Activated CD4-positive, CD25-positive, alpha-beta regulatory T cell treated with anti-CD3 and anti-CD28 coated beads, Interleukin-2, amount 50 U/mL, for 24 hours (primary cell): ENCODE measurements around the gene DPP7.

Experiments used
- ATAC-seq, 2 donors: fragments of 150-1000 bp; cut with Tn5 transposase; one replicate each; pipeline ENCODE4 v1.10.0; 2021; ENCODE audit warnings: mild to moderate bottlenecking in 1 of 2, moderate library complexity in 1 of 2

The DPP7 gene

DNA sequence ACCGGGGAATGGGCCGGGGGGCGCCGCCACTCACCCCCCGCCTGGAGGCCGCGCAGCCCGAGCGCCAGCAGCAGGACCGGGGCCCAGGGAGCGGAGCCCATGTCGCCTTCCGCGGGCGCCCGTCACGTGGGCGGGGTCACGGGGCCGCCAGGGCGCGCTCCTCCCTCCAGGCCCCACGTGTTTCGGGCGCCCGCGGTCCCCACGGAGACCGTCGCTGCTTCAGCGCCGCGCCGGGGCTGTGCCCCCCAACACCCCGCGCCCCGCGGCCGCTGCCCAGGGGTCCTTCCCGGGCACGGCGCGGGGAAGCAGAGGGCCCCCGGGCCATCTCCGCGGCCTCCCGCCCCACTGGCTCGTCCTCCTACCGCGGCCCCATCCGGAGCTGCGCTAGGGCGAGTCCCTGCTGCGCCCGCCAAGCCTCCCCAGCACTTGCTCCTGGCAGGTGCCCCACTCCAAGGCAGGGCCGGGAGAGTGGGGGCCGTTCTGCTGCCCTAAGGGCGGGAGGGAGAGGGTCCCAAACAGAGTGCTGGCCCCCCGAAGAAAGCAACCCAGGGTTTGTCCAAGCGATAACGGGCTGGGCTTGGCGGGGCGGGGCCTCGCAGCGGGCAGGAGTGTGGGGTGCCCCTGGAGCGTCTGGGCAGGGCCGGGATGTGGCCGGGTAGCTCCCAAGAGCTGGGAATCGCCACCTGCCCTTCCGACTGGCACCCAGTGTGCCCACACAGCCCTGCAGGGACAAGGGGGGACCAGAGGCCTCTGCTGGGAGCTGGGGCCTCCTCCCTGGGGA lies at the start of gene DPP7:
DPP7 (minus strand) TSS at position 121 of the 781 bp plus-strand sequence; CDS start at position 101, 20 bp downstream.
- peak; percentile 91 to 92 for ATAC-seq

DNA sequence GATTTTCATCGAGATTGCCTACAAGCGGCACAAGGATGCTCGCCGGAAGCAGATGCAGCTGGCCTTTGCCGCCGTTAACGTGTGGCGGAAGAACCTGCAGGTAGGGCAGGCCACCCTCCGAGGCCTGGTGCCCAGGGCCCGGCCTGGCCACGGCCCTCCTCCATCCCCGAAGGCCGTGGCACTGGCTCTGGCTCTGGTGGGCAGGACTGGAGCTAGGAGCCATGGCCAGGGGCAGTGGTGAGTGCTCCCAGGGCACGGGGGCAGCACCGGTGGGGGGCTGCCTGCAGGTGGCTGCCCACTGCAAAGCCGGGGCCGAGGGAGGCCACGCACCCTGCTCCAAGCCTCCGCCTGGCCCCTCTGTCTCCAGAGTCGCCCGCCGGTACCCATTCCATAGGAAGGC lies 49.3 kb upstream of the DPP7 start:
- no peak for ATAC-seq

DNA sequence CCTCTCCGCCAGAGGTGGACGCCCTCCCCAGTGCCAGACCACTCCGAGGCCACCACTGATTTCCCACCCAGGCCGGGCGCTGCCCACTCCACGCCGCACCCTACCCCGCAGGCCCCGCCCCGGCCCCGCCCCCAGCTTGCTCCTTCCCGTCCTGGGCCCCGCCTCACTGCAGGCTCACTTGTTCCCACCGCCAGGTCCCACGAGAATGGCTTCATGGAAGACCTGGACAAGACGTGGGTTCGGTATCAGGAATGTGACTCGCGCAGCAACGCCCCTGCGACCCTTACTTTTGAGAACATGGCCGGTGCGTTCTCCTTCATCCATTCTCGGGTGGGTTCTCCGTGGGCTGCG lies 48.8 kb upstream of the DPP7 start:
- no peak for ATAC-seq

DNA sequence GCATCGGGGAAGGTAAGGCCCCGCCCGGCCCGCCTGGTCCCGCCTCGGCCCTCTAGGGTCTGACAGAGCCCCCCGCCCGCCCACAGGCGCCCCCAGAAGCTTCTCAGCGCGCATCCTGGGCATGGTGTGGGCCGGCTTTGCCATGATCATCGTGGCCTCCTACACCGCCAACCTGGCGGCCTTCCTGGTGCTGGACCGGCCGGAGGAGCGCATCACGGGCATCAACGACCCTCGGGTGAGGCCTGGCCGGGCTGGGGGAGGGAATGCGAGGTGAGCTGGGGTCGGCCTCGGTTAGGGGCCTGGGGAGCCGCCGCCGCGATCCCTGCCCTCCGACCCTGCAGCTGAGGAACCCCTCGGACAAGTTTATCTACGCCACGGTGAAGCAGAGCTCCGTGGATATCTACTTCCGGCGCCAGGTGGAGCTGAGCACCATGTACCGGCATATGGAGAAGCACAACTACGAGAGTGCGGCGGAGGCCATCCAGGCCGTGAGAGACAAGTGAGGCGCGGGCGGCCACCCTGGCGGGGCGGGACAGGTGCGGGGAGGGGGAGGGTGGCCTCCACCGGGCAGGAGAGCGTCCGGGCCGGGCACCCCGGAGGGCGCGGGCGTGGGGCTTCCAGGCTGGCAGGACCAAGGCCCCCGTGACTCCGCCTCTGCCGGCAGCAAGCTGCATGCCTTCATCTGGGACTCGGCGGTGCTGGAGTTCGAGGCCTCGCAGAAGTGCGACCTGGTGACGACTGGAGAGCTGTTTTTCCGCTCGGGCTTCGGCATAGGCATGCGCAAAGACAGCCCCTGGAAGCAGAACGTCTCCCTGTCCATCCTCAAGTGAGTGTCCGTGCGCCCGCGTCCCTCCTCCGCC lies 48.2 kb upstream of the DPP7 start:
- no peak for ATAC-seq

DNA sequence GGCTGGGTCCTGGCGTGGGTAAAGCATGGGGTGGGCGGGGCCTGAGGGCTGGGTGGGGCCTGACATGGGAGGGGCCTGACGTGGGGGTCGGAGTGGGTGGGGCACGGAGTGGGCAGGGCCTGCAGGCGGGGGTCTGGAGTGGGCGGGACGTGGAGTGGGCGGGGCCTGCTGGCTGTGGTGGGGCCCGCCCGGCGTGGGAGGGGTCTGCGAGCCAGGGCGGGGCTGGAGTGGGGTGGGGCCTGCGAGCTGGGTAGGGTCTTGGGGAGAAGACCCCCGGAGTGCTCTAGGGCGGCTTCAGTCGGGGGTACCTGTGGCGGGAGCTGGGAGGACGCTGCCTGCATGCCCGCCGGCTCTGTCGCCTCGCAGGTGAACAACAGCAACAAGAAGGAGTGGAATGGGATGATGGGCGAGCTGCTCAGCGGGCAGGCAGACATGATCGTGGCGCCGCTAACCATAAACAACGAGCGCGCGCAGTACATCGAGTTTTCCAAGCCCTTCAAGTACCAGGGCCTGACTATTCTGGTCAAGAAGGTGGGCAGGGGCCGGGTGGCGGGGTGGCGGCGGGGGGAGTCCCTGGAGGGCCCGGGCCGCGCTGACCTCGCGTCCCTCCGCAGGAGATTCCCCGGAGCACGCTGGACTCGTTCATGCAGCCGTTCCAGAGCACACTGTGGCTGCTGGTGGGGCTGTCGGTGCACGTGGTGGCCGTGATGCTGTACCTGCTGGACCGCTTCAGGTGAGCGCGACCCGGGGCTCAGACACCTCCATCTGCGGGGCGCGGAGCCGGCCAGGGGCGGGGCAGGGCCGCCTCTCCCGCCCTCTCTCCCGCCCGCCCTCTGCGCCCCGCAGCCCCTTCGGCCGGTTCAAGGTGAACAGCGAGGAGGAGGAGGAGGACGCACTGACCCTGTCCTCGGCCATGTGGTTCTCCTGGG lies 47.3 kb upstream of the DPP7 start:
- no peak for ATAC-seq

DNA sequence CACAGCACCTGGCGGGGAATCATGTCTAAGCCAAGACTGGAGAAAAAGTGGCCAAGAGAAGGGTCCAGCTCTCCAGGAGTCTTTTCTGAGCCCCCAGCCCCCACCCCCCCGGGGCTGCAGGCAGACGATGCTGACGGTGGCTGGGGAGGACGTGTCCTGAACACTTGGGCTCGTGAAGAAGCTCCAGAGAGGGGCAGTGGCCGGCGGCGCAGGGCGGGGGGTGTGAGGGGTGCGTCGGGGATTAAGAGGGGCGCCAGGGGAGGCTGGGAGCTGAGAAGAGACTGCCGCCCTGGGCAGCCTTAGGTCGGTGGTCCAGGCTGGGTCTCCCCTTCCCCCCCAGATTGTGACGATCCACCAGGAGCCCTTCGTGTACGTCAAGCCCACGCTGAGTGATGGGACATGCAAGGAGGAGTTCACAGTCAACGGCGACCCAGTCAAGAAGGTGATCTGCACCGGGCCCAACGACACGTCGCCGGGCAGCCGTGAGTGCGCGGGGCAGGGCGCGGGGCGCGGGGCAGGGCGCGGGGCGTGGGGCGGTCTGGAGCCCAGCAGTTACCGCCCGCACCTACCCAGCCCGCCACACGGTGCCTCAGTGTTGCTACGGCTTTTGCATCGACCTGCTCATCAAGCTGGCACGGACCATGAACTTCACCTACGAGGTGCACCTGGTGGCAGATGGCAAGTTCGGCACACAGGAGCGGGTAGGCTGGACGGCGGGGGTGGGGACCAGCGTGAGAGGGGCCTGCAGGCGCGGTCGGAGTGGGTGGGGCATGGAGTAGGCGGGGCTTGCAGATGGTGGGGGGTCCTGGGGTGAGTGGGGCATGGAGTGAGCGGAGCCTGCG lies 46.4 kb upstream of the DPP7 start:
- ATAC-seq = no peak

DNA sequence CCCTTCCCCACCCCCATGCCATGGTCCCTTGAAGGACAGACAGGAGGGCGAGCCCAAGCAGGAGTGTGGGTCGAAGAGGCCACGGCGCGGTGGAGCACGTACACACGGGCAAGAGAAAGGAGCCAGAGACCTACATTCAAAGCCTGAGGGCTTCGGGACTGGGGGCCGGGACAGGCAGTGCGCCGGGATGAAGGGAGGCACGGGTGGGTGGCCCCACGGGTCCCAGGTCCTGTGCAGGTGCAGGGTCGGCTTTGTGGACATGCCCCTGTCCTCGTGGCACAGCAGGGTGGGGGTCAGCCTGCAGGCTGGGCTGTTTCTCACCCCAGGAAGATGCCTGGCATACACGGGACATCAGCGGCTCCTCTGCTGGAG lies 45.5 kb upstream of the DPP7 start:
- ATAC-seq = no peak

DNA sequence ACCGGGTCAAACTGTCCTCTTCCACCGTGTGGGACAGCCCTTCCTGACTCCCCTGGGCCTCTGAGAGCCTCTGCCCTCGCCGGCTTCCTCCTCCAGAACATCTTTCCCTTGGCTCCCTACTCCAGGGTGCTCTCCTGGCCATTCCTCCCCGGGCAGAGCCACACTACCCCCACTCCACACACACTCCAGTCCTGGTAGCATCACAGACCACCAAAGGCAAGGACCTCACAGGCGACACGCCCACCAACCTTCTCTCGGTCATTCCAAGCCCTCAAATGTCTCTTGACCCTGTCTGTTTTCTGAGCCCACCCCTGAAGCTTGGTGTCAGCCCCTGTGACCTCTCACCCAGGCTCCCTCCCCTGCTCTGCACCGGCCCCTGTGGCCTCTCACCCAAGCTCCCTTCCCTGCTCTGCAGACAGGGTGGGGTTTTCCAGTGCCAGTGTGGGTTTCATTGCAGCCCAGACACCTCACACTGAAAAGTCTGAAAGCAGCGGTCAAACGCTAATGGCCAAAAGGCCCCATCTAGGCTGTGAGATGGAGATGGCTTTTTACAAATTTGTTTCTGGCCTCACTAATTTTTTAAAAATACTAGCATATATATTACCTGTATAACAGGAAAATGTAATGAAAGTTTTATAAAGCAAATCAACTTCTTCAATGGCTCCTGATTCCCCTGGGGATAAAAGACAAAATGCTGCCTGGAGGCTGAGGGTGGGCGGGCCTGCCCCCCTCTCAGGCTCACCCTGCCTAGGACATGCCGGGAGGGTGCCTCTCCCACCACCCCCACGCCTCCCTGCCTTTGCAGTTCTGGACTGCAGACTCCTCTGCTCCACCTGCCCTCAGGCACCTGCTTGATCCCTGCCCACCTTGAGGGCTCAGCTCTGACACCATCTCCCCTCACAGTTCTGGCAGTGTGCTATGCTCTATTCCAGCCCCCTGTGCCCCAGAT lies 44.8 kb upstream of the DPP7 start:
- ATAC-seq = no peak

DNA sequence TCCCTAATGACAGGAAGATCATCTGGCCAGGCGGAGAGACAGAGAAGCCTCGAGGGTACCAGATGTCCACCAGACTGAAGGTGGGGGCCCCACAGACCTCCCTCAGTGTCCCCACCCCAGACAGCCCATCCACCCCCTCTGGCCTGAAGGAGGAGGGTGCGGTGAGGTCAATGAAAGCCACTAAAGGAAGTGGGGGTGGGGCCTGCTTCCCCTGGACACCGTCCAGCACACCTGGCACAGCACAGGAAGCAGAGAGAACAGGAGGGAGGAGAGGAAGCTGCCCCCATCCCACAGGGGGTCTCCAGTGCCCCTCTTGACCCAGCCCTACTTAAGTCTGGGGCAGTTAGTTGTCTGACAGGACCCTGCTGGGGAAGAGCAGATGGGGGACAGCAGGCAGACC lies 44.1 kb upstream of the DPP7 start:
- no peak for ATAC-seq

DNA sequence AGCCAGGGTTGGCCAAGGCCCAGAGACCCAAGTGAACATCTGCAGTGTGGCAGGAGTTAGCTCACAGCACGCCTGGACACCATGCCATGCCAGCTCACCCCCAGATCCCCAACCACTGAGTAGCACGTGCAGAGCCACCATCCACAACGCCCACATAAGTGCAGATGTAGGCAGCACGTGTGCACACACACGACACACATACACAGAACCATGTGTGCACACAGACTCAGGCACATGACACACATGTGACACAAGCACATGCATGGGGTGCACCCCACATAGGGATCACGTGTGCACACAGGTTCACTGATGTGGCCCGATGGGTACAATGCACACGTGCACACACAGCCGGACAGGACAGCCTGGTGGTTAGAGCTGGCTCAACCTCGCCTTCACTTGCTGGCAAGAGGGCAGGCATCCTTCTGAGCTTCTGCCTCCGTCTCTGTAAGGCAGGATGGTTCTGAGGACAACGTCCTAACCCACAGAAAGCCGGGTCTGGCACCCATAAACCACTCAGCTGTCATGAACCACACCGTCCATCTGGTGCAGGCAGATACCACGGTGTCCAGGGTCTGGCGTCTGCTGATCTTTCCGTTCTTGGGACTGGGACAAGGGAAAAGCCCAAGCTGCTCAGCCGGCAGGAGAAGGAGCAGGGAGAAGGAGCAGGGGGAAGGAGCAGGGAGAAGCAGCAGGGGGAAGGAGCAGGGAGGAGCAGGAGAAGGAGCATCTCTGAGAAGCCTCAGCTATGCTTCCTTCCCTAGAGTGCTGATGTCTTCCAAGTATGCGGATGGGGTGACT lies 43.3 kb upstream of the DPP7 start:
- ATAC-seq = no peak

DNA sequence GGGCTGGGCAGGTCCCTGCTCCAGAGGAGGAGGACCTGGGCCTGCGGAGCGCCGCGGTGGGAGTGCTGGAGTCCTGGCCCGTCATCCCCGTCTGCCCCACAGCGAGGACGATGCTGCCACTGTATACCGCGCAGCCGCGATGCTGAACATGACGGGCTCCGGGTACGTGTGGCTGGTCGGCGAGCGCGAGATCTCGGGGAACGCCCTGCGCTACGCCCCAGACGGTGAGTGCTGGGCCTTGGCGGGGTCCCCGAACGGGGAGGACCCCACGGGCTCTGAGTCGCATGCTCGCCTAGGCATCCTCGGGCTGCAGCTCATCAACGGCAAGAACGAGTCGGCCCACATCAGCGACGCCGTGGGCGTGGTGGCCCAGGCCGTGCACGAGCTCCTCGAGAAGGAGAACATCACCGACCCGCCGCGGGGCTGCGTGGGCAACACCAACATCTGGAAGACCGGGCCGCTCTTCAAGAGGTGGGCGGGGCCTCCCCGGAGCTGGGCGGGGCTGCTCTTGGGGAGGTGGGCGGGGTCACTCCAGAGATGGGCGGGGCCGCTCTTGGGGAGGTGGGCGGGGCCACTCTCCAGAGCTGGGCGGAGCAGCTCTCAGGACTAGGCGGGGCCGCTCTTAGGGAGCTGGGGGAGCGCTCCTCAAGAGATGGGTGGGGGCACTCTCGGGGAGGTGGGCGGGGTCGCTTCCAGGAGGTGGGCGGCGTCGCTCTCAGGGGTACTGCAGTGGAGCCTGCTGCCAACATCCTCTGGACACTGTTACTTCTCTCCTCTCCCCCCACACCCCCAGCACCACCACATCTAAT lies 42.2 kb upstream of the DPP7 start:
- ATAC-seq = peak; percentile 58 to 70

DNA sequence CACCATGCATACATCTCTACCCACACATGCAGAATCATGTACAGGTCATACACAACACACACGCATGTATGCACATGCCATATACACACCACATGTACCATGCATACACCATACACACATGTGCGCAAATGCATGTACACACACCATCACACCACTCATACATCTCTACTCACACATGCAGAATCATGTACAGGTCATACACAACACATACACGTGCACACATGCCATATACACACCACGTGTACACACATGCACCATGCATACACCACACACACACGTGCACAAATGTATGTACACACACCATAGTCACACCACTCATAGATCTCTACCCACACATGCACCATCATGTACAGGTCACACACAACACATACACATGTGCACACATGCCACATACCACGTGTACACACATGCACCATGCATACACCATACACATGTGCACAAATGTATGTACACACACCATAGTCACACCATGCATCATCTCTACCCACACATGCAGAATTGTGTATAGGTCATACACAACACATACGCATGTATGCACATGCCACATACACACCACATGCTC lies 38.4 kb upstream of the DPP7 start:
- ATAC-seq = no peak

DNA sequence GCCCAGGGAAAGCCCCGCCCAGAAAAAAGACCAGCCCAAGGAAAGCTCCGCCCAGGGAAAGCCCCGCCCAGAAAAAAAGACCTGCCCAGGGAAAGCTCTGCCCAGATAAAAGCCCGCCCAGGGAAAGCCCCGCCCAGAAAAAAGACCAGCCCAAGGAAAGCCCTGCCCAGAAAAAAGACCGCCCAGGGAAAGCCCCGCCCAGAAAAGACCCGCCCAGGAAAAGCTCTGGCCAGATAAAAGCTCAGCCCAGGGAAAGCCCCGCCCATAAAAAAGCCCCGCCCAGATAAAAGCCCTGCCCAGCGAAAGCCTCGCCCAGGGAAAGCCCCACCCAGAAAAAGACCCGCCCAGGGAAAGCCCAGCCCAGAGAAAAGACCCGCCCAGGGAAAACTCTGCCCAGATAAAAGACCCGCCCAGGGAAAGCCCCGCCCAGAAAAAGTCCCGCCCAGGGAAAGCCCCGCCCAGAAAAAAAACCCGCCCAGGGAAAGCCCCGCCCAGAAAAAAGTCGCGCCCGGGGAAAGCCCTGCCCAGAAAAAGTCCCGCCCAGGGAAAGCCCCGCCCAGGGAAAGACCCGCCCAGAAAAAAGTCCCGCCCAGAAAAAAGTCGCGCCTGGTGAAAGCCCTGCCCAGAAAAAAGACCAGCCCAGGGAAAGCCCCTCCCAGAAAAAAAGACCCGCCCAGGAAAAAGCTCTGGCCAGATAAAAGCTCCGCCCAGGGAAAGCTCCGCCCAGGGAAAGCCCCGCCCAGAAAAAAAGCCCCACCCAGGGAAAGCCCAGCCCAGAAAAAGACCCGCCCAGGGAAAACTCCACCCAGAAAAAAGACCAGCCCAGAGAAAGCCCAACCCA lies 36.3 kb upstream of the DPP7 start:
- ATAC-seq = peak; percentile 33 to 47

DNA sequence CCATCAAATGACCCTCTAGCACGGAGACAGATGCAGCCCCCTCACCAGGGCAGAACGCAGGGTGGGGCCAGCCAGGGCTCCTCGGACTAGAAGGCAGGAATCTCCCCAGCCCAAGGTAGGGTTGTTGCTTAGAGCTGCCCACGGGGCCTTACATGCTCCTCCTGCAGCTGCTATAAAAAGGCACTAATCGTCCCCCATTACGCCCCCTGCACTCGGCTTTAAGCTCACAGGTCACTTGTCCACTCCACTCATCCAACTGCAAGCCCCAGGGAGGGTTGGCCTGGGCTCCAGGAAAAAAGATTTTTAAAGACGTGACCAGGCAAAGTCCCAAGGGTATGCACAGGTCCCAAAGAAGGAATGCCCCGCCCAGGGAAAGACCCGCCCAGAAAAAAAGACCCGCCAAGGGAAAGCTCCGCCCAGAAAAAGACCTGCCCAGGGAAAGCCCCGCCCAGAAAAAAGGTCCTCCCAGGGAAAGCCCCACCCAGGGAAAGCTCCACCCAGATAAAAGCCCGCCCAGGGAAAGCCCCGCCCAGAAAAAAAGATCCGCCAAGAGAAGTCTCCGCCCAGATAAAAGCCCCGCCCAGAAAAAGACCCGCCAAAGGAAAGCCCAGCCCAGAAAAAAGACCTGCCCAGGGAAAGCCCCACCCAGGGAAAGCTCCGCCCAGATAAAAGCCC lies 35.5 kb upstream of the DPP7 start:
- ATAC-seq = no peak

DNA sequence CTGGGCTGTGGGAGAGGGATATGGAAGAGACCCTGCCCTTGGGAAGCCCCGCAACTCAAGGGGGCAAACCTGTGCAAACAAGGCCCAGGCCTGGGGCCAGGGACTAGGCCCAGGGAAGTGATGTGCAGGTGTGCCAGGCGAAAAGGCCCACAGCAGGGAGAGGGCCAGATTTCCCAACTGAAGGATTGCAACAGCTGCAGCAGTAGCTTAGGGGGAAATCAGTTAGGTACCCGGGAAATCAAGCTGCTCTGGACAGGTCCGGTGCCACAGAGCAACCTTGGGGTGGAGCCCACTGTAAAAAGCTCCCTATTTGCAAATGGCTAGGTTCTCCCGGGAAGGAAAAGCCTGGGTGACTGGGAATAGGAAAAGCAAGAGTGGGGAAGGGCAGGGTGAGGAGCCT lies 34.8 kb upstream of the DPP7 start:
- ATAC-seq = no peak

DNA sequence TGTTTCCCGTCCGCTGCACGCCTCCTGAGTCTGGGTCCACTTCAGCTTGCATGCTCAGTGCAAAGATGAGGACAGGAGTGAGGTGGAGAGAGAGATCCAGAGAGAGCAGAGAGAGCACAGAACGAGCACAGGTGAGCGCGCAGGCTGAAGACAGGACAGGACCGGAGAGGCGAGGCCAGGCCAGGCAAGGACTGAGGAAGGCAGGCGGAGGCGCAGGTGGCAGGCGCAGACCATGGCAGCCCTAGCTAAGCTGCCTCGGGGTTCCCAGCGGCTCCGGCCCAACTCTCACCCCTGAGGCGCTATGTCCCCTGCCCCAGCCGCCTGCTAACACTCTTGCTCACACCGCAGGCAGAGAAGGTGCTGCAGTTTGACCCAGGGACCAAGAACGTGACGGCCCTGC lies 34.1 kb upstream of the DPP7 start:
- ATAC-seq = no peak

DNA sequence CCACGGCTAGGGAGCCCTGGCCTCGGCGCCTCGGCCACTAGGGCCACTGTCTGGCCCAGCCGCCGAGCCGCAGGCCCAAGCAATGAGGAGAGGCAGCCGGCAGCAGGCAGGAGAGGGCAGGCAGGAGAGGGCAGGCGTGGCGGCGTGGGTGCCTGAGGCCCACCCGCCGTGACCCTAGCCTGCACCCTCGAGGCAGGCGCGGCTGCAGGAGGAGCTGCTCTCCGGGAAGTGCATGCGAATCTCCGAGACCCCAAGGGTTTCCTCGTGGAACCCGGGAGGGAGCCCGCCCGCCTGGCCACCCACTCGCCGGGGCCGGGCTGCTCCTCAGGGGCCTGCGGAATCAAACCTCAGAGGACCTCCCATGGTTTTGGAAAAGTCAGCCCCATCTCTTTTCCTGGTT lies 33.7 kb upstream of the DPP7 start:
- no peak for ATAC-seq
